SIG-M5 (cell line): ENCODE data around the gene KRTAP29-1.
"Not testable (repeated sequence)": the region's sequence is repeated elsewhere in the genome, so short reads cannot be mapped to it uniquely, and the experiment has no call there.

ENCODE experiments used
- DNase-seq: peaks from one replicate; lab custom pipeline; 2025; lab: John Stamatoyannopoulos, UW

Gene KRTAP29-1, protein sequence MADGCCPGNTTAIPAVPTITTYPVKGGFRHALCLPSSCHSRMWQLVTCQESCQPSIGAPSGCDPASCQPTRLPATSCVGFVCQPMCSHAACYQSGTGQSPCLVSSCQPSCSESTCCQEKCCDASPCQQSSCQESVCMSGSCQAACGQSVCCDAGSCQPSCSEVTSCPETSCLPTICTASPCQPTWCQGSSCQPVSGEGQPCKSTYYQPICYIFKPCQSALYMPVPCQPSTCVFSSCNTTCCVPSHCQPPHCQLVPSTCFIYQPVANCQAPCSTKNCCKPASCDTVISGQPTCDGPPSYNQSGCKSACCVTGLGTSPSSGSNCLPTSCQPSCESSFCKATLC

DNA sequence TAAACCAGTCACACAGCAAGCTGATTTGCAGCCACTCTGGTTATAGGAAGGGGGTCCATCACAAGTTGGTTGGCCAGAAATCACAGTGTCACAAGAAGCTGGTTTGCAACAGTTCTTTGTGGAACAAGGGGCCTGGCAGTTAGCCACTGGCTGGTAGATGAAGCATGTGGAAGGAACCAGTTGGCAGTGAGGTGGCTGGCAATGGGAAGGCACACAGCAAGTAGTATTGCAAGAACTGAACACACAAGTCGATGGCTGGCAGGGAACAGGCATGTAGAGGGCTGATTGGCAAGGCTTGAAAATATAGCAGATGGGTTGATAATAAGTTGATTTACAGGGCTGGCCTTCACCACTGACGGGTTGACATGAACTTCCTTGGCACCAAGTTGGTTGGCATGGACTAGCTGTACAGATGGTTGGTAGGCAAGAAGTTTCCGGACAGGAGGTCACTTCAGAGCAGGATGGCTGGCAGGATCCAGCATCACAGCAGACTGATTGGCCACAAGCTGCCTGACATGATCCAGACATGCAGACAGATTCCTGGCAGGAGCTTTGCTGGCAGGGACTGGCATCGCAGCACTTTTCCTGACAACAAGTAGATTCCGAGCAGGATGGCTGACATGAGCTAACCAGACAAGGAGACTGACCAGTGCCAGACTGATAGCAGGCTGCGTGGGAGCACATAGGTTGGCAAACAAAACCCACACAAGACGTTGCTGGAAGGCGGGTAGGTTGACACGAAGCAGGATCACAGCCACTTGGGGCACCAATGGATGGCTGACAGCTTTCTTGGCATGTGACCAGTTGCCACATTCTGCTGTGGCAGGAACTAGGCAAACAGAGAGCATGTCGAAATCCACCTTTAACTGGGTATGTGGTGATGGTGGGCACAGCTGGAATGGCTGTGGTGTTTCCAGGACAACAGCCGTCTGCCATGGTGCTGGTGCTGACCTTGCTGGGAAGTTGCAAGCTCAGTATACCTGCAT lies at the start of gene KRTAP29-1:
Gene KRTAP29-1, minus strand, starts transcription at position 936 of the 986 bp plus-strand sequence. Its CDS starts 0 bp downstream, at position 936.
- no peak for DNase-seq

DNA sequence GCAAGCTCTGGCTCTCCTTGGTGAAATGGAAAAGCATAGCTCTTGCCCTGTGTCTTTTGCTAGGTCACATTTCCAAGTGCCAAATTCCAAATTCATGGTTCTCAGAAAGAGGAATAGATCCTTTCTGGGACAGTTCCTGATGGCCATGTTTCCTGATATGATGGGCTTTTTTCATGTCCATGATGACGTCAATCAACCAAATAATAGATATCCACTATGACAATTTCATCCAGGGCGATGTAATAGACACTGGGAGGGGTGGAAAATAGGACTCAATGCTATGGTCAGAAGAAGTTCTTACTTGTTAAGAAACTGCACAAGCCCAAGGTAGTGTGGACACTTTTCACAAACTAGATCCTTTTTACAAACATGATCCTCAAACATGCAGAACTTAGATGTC lies 48.5 kb upstream of the KRTAP29-1 start:
- DNase-seq = no peak

DNA sequence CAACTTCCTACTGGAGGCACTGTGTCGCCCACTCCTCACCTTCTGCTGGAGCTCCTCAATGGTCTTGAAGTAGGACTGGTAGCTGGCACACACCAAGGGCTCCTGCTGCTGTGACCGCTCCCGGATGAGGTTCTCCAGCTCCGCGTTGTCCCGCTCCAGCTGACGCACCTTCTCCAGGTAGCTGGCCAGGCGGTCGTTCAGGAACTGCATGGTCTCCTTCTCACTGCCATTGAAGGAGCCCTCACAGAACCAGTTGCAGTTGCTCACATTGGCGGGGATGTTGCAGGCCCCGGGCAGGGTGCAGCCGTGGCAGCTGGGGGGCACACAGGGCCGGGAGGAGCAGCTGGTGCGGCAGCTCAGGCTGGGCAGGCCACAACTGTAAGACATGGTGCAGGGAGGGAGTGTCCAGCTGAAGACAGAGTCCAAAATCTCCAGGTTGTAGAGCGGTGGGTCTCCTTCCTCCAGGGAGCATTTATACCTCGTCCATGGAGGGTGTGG lies 47.8 kb upstream of the KRTAP29-1 start, which contains the start of gene KRT33A:
Gene KRT33A, minus strand, starts transcription at position 448 of the 498 bp plus-strand sequence. Its CDS starts 61 bp downstream, at position 387.
- DNase-seq = not testable (repeated sequence)

DNA sequence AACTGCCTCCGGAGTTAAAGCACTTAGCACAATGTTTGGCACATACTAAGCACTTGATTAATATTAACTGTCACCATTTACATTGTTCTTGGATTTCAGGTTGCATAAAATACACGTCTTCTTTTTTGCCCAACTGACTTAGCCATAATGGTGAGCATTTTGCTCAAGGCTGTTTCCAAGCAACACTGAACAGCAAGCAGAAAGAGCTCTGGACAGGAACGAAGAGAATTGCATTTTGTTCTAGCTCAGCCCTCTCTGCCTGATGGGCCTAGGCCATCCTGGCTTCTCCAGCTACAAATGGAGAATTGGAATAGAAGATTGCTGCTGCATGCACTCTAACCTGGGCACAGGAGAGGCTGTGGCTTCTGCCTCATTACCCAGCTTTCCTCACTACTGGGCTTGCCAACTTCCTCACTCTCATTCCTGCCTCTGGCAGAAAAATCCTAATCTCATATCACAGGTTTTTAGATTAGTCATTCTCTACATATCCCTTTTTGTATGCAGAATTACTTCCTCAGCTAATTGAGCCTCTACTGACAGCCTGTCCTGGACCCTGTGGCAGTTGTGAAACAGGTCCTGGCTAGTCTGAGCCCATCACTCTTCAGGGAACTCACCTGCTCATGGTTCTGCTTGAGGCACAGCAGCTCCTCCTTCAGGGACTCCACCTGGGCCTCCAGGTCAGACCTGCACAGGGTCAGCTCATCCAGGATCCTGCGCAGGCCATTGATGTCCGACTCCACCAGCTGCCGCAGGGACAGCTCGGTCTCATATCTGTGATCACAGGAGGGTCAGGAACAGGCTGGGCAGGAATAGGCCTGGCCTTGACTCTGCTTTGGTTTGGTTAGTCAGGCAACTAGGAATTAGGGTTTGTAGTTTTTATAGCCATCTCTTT lies 45.5 kb upstream of the KRTAP29-1 start:
- DNase-seq = no peak

DNA sequence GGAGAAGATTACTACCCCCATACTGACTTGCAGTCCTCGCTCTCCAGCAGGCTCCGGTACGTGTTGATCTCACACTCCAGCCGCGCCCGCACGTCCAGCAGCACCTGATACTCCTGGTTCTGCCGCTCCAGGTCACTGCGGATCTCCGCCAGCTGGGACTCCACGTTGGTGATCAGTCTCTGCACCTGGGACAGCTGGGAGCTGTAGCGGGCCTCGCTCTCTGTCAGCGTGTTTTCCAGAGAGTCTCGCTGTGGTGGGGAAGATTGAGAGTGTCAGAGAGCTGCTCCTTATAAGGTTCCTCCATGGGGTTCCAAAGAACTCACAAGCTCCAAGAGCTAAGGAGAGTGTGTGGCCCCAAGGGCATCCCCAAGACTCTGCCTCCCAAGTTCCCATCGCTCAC lies 43.8 kb upstream of the KRTAP29-1 start:
- not testable (repeated sequence) for DNase-seq

DNA sequence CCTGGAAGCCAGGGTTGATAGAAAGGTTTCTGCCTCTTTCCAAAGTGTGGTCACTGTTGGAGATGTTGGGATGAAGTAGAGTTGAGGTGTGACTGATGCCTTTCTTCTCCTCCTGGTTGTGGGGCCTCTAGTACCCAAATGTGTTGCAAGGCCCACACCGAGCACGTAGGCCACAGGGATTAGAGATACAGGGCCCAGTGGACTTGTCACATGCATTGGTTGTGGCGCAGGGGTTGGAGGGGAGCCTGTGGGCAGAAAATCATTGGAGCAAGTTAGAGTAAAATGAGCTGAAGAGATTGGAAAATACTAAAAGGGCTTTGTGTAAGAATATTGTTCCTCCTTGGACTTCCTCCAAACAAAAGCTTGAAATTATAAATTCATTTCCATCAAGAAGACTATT lies 43.3 kb upstream of the KRTAP29-1 start:
- DNase-seq = no peak

DNA sequence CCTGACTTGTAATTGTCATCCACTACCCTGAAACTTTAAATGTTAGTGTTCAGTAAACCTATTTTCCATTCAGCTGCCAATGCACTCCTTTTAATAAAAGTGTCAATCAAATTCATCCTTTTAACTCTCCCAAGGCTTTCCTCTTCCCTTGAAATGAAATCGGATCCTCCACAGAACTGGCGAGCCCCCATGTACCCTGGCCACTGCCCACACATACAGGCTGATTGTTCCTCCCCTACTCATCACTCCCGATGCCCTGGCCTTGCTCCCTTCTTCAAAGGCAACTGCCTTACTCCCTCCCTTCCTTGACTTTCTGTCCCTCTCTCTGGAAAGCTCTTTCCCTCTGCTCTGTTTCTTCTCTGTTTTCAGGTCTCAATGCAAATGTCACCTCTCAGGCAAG lies 40.4 kb upstream of the KRTAP29-1 start:
- no peak for DNase-seq

DNA sequence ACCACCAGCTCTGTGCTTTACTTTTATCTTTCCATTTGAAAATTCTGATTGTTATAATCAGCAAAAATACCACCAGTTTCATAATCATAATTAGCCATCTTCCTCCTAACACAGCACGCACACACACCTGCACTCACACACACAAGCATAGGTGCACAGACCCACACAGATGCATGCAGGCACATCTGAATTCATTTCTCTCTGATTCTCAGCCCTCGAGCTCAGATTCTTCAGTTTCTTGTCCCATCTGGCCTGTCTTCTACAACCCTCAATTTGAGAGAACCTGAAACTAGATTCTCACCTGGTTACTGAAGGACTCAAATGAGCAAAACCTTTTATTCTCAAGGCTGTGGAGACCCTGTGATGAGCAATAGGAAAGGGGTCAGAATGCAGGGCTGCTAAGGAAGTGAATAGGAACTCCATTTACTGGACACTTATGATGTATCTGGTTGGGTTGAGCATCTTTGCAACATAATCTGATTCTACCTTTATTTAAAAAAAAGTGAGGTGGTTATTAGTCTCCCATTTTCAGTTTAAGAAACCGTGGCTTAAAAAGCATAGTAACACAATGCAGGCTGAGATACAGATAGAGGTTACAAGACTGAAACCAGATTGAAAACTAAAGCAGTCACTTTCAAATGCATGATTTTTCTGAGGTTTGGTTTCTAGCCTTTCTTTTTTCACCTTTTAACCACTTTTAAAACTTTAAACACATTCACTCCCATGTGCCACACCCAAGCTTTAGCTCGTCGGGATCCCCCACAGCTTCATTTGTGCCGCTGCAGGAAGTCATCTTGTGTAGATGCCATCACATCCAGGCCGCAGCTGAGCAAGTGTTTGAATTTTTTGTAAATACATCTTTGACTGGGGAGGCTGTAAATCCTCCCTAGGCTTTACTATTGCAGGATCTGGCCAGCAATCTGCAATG lies 38.5 kb upstream of the KRTAP29-1 start:
- no peak for DNase-seq

DNA sequence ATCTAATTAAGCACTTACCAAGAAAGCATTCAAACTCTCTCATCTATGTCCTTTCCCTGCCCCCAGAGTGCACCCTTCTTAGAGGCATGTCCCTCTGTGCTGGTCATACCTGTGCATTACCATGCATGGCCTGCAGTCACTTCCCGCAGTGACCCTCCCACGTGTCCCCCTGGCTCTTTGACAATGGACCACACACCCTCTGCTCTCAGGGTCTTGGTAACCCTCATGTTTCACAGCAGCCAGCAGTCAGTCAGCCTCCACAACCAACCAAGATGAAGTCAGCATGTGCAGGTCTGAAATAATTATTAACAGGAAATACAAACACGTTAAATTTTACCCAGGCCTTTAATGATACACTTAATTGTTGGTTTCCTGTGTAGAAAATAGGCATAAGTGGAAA lies 37.8 kb upstream of the KRTAP29-1 start:
- DNase-seq = no peak

DNA sequence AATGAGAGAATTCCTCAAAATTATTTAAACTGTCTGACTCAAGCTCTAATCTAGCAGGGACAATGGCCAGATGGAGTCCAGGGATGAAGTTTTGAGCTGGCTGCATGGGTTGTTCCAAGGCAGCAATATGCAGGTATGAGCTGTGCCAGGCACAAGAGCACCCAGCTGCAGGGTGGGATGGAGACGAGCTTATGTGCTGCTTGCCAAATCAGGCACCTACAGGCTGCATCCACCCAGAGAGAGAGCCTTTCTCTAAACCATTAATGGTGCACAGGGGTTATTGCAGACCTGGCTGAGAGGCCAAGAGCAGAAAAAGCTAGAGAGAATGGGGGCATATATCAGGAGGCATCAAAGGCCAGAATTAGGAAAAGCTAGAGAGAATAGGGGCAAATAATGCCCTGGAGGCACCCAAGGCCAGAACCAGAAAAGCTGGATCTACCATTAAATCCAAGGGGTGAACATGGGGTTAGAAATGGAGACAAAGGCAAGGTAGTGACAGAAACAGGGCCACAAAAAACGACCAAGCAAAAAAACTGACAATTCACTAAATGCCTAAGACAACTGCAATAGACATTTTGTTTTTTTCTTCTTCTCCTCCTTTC lies 37.0 kb upstream of the KRTAP29-1 start:
- DNase-seq = no peak

DNA sequence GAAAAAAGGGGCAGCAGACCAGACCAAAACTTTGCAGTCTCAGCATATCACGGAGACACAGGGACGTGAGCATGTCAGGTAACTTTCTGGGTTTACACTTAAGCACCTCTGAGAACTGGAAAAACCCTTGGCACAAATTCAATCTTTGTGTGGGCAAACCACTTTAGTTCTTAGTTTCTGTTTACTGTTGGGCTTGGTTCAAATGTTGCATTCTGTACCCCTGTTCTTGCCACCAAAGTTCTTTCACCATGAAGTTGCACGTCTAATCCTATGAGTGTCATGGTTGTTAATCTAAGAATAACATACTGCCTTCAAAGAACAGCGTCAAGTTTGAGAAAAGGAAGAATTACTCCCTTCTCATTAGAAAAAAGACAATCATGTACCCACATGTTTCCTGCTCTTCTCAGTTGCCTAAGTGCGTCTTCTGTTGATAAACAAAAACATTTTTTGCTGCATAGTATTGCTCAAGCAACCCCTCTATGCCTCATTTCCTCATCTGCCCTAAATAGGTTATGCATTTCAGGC lies 36.4 kb upstream of the KRTAP29-1 start:
- DNase-seq = no peak

DNA sequence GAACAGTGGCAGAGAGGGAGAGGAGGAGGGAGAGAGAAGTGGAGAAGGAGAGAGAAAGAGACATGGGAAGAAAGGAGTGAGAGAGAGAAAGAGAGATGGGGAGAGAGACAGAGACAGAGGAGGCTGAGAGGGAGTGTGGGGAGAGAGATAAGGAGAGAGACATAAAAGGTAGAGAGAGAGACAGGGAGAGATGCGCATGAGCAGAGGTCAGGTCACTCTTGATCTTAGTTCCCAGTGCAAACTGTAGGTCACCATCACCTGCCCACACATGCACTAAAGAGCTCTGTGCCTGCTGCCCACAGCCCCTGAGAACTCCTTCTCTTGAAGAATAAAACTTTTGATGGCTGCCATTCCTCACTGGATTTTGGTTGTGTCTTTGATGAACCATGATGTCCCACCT lies 33.1 kb upstream of the KRTAP29-1 start:
- DNase-seq = no peak

DNA sequence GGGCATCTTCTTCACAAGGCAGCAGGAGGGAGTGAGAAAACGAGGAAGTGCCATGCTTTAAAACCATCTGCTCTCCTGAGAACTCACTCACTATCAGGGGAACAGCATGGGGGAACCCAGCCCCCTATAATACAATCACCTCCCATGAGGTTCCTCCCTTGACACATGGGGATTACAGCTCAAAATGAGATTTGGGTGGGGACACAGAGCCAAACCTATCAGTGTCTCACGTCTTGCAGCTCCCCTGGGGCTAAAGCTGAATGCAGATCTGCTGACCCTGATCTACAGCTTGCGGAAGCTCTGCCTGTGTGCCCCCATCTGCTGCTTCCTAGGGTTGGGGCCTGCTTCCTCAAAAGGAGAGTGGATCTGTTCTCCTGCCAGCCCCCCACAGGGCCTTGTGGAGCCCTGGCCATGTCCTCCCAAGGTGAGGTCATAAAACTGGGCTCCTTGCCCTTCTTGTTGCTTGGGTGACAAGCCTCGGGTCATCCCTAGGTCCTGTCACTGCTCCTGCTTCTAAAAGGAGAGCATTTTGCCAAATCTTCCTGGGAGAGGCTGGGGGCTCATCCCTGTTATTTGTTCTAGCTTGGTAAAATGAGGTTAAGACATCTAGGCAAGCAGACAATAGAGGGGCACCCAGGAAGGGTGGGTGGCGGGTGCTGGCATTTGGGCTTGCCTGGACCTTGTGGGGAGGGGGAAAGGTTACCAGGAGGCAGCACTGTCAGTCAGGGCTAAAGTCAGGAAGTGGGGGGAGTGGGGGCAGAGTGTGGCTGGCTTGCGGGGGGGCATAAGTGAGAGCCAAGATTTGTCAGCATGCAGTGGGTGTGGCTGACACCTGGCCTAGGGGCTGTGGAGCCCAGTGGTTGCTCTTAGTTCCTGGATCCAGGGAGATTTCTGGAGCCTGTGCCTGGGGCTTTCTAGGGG lies 32.0 kb upstream of the KRTAP29-1 start:
- no peak for DNase-seq

DNA sequence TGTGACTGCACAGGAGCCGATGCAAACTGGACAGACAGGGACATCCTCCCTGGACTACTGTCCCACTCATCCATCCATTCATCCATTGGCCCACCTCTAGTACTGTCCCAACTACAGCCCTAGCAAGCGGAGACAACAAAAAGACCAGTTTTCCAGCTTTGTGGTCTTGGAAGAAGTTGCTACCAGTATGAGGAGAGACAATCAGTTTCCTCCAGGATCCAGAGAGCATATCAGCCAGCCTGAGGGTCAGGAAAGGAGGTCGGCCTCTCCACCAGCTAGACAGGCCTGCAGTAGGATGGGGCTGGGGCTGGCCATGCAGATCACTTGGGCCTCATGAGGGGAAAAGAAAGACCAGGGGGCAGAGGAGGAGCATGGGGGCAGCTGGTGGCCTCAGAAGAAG lies 31.2 kb upstream of the KRTAP29-1 start:
- DNase-seq = no peak

DNA sequence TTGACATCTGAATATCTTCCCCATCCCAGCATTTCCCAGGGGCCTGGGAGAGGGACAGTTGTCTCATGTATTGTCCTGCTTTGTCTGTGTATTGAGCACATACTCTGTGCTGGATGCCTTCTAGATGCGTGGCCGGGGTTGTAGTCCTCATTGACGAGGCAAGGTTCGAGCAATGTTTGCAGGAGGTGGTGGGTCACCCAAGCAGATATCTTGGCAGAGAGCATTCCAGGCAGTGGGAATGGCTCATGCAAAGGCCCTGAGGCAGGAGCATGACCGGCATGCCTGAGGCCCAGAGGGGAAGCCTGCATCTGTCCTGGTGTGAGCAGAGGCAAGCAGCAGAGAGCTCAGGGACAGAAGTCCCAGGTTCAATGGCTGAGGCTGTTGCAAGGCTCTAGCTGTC lies 30.4 kb upstream of the KRTAP29-1 start:
- no peak for DNase-seq

DNA sequence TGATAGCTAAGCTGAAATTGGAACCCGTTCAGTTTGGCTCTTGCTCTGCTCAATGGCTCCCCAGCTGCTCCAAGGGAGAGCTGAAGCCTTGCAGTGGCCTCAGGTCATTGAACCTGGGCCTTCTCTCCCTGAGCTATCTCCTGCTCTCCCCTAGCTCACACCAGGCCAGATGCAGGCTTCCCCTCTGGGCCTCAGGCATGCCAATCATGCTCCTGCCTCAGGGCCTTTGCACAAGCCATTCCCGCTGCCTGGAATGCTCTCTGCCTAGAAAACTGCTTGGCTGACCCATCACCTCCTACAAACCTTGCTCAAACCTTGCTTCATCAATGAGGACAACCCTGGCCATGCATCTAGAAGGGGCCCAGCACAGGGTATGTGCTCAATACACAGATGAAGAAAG lies 29.6 kb upstream of the KRTAP29-1 start:
- DNase-seq = no peak

DNA sequence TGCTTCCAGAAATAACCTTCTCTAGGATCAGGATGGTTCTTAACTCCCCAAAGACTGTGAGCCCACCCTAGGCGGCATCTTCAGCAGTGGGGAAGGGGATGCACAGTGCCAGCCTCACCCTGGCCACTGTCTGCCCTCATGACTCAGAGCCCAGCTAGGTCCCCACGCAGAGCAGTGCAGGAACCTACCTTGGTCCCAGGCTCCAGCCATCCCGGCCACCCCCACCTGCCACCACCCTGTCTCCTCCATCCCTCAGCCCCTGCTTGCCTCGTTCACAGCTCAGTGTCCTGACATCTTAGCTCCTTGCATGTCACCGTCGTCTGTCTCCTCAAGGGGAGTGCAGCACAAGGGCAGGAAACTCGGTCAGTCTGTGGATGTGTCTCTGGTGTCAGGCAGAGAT lies 29.0 kb upstream of the KRTAP29-1 start:
- no peak for DNase-seq

DNA sequence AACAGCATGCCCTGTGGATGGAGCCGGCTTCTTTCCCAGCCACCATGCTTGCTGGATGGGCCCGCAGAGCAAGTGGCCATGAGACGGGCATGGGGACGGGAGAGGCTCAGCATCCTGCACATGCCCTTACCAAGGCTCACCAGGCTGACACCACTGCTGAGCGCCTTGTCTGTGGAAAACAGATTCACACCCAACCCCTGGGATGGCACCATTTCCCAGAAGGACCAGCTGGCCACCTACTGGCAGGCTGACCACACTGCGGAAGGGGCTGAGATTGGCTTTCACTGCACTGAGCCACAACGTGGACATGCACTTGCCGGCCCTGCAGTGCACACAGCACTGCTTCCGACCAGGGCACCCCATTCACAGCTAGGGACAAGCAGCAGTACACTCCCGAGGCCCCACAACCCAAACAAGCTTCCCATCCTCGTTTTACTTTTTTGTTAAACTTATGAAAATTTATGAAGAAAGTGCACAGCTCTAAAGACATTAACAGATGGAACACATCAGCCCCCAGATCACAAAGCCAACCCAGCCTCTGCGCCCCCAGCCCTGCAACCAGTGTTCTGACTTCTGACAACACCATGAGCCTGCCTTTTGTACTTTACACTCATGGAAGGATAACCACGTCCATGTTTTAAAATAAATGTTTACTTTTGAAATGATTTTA lies 26.8 kb upstream of the KRTAP29-1 start:
- no peak for DNase-seq
